ENCODE results near the gene STOML1. TPM values are rescaled to one million over a fixed set of nuclear protein-coding genes. Genes with fewer than 3 reads are reported as not detected.

STOML1 gene
- total RNA-seq, 2 experiments from 2014 or later: 8.0 to 8.9 TPM

DNA sequence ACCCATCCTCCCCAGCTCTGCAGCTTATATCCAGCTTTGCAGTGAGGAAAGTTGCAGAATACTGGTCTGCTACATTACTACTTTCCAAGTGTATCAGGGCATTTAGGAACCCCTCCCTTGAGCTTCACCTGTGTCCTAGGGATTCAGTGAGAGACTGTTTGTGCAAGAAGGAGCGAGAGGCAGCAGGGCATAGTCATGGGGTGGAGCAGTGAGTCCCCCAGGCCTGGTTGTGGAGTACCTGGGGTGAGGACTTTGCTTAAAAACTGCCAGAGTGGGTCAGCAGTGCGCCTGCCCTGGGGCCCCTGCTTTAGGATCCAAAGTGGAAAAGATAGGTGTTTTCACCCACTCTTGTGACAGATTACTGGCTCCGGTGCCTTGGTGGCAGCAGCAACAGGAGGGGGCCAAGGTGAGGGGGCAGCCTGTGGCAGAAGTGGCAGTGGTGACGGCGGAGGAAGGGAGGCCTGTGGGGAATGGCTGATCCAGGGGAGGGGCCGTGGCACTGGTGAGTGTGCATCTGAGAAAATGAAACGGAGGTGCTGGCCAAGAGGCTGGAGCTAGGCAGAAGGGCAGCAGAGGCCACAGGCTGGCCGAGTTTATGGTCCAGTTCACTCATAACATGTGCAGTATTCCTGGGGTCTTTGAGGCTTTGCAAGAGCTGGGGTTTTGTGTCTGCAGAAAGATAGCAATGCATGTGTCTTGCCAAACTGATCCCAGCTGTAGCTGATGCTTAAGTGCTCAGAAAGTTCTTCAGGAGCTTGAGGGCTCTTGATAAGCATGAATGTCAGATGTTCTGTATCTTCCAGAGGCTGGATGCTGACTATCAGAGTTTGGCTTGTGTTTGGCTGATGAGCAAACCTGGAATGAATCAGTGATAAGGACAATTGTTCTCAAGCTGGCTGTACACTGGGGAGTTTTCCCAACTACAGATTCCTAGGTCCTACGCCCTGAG lies 46.9 kb upstream of the STOML1 start:
- no TSS peak for BruUV-seq (replicated peaks)
- H3K27ac ChIP-seq (ENCODE audit: low read depth, low read length, poor library complexity, severe bottlenecking): no peak overlapping the region
- H3K4me2 ChIP-seq (ENCODE audit: low read length): no peak overlapping the region
- no peak overlapping the region for H2AFZ ChIP-seq (ENCODE audit: low read length)
- H3K4me3 ChIP-seq (ENCODE audit: low read depth, low read length, poor library complexity, severe bottlenecking): no peak overlapping the region
- no peaks in the 10 kb centered on the region for H3K9me3 ChIP-seq (ENCODE audit: low read length)
- ChIA-PET CTCF (ENCODE audit: unreplicated experiment) (no interaction called here), POLR2A (no interaction called here)
- no peaks in the 10 kb centered on the region for H3K9me2 ChIP-seq (ENCODE audit: insufficient read depth, low read length)
- TF ChIP-seq EZH2phosphoT487 (IDR thresholded peaks at IDR 0.05; ENCODE audit: borderline replicate concordance, low read depth, low read length) (no peak), CTCF (conservative IDR thresholded peaks at IDR 0.05; ENCODE audit: low read length) (no peak)
- no peaks in the 10 kb centered on the region; the same call in 1 of the 2 replicates for H3K36me3 ChIP-seq (ENCODE audit: insufficient read depth, low read length)
- H3K79me2 ChIP-seq (ENCODE audit: insufficient read depth, low read depth, low read length): no peaks in the 10 kb centered on the region
- no peaks in the 10 kb centered on the region for H4K20me1 ChIP-seq (ENCODE audit: insufficient read depth, low read length)
- intact Hi-C loops (cut with micrococcal nuclease; ENCODE audit: unreplicated experiment): no loop called here
- no peaks in the 10 kb centered on the region for H3K4me1 ChIP-seq (ENCODE audit: insufficient read depth, low read length, poor library complexity, severe bottlenecking)
- no peak for DNase-seq (ENCODE audit: low spot score)

GRCh38 chr15:74037171-74038117 lies 45.3 kb upstream of the STOML1 start:
- intact Hi-C loops (cut with micrococcal nuclease; ENCODE audit: unreplicated experiment): loop anchor here (1.0 kb wide), 1 partner anchor 64 kb away; no protein-coding TSS in a partner anchor

More at GRCh38 chr15:74037171-74038117, 45.3 kb upstream of the STOML1 start:
- Histone ChIP-seq H4K20me1 (ENCODE audit: insufficient read depth, low read length) (no peaks in the 10 kb centered on the region), H3K9me3 (ENCODE audit: low read length) (no peaks in the 10 kb centered on the region), H3K27ac (ENCODE audit: low read depth, low read length, poor library complexity, severe bottlenecking) (no peak overlapping the region), H3K79me2 (ENCODE audit: insufficient read depth, low read depth, low read length) (no peaks in the 10 kb centered on the region), H3K4me2 (ENCODE audit: low read length) (no peak overlapping the region), H3K4me1 (ENCODE audit: insufficient read depth, low read length, poor library complexity, severe bottlenecking) (no peaks in the 10 kb centered on the region), H3K36me3 (ENCODE audit: insufficient read depth, low read length) (no peaks in the 10 kb centered on the region; the same call in 1 of the 2 replicates), H3K4me3 (ENCODE audit: low read depth, low read length, poor library complexity, severe bottlenecking) (no peak overlapping the region), H3K9me2 (ENCODE audit: insufficient read depth, low read length) (no peaks in the 10 kb centered on the region), H2AFZ (ENCODE audit: low read length) (no peak overlapping the region)
- no peak for DNase-seq (ENCODE audit: low spot score)
- ChIA-PET POLR2A (no interaction called here), CTCF (ENCODE audit: unreplicated experiment) (interaction anchor here (0.9 to 1.0 kb wide), 2 partner anchors 63 to 64 kb away, joined by 3 read pairs; no protein-coding TSS in a partner anchor)
- BruUV-seq (replicated peaks): no TSS peak
- TF ChIP-seq EZH2phosphoT487 (IDR thresholded peaks at IDR 0.05; ENCODE audit: borderline replicate concordance, low read depth, low read length) (no peak), CTCF (conservative IDR thresholded peaks at IDR 0.05; ENCODE audit: low read length) (peak; percentile 1; the same call in 1 of the 2 replicates)

Data from OCI-LY7 (cell line).